HepG2 (cell line): Measurements from ENCODE around the gene CSNK2B. TPM values are rescaled to one million over a fixed set of nuclear protein-coding genes. Genes with fewer than 3 reads are reported as not detected.

ENCODE experiments used
- ATAC-seq: fragments of 200-7000 bp; cut with Tn5 transposase; 3 replicates; pipeline ENCODE4 v1.9.1; 2020; ENCODE audit warnings: mild to moderate bottlenecking, moderate library complexity
- BruUV-seq: library from RNA; stranded (reverse); fragments of 400-500 nt; replicated peaks from 2 replicates; lab custom pipeline; 2021; lab: Mats Ljungman, UMichigan
- CTCF ChIA-PET: fragments of 300-600 bp; formaldehyde crosslinking; extraction: SDS; loops from one replicate; lab custom pipeline; 2021; ENCODE audit warnings: low total read pairs, inconsistent platforms, low intra/inter-chr PET ratio; lab: Yijun Ruan, JAX
- POLR2A ChIA-PET: fragments of 350-600 bp; sonication (Branson Sonifier 250); formaldehyde crosslinking; loops from one replicate; lab custom pipeline; 2020; ENCODE audit warnings: antibody characterized with exemption, inconsistent platforms; lab: Yijun Ruan, JAX
- DNase-seq: peaks from one replicate; pipeline ENCODE4 v3.0.0-alpha.2; 2015; ENCODE audit warnings: low spot score
- FAIRE-seq: peaks from 3 replicates; lab custom pipeline; 2011; peaks lifted over from hg19 to GRCh38; lab: Jason Lieb, UNC
- H2AFZ ChIP-seq: one replicate; pipeline ENCODE4 v1.6.1; 2011; ENCODE audit warnings: low read length, inconsistent platforms
- H3K27ac ChIP-seq: fragments of 300-600 bp; 3 replicates; pipeline ENCODE4 v1.8.0; 2011; ENCODE audit warnings: mixed run types, mild to moderate bottlenecking, mixed read lengths, low read length, inconsistent platforms; ENCODE audit not compliant: insufficient read depth; ENCODE audit errors: extremely low read length
- H3K27me3 ChIP-seq, 2 experiments: fragments of 200-600 bp in 1 of 2; 2 replicates in 1 of 2; 3 replicates in 1 of 2; pipeline versions ENCODE4 v1.6.0 to v1.8.0; 2011; ENCODE audit warnings: low read length in 2 of 2, mild to moderate bottlenecking in 2 of 2, moderate library complexity in 2 of 2, inconsistent platforms in 1 of 2; ENCODE audit not compliant: insufficient read depth in 2 of 2, control insufficient read depth in 1 of 2
- H3K36me3 ChIP-seq, 2 experiments: fragments of 200-600 bp in 1 of 2; replicated peaks in 1 of 2; 2 replicates in 1 of 2; 3 replicates in 1 of 2; pipeline versions ENCODE4 v1.5.1 to v1.8.0; 2011; ENCODE audit warnings: low read length in 2 of 2, inconsistent platforms in 1 of 2; ENCODE audit not compliant: insufficient read depth in 2 of 2, control insufficient read depth in 1 of 2
- H3K4me1 ChIP-seq: 2 replicates; pipeline ENCODE4 v1.5.1; 2012; ENCODE audit warnings: low read length, inconsistent platforms; ENCODE audit not compliant: insufficient read depth
- H3K4me2 ChIP-seq: 2 replicates; pipeline ENCODE4 v1.6.0; 2011; ENCODE audit warnings: low read depth, low read length, inconsistent platforms
- H3K4me3 ChIP-seq, 3 experiments: fragments of 200-600 bp in 1 of 3; sonication (generic), shearing (Covaris generic) in 1 of 3; replicated peaks in 1 of 3; 2 replicates each; pipeline ENCODE4 v1.5.1; 2011 to 2016; ENCODE audit warnings: low read length in 3 of 3, inconsistent platforms in 2 of 3, low read depth in 2 of 3, mild to moderate bottlenecking in 2 of 3, control low read depth in 1 of 3, mixed read lengths in 1 of 3; ENCODE audit not compliant: insufficient read depth in 1 of 3
- H3K79me2 ChIP-seq: one replicate; pipeline ENCODE4 v1.6.1; 2011; ENCODE audit warnings: low read length, inconsistent platforms; ENCODE audit not compliant: insufficient read depth
- H3K9ac ChIP-seq: 2 replicates; pipeline ENCODE4 v1.6.0; 2011; ENCODE audit warnings: mild to moderate bottlenecking, low read depth, low read length, inconsistent platforms; ENCODE audit not compliant: insufficient read depth
- H3K9me3 ChIP-seq: 2 replicates; pipeline ENCODE4 v1.5.1; 2012; ENCODE audit warnings: mild to moderate bottlenecking, low read length
- H4K20me1 ChIP-seq: 2 replicates; pipeline ENCODE4 v1.6.0; 2011; ENCODE audit warnings: inconsistent platforms, mild to moderate bottlenecking, low read length, moderate library complexity; ENCODE audit not compliant: insufficient read depth
- CEBPB ChIP-seq: IDR thresholded peaks from 2 replicates; pipeline ENCODE4 v1.6.1; 2011; ENCODE audit warnings: low read depth, low read length, improper control_type of control experiment, borderline replicate concordance
- CEBPG ChIP-seq: IDR thresholded peaks from 2 replicates; pipeline ENCODE4 v1.6.1; 2016
- DBP ChIP-seq: sonication (generic); formaldehyde crosslinking; IDR thresholded peaks from 2 replicates; pipeline ENCODE4 v1.4.0; 2020; ENCODE audit warnings: missing genetic modification reagents; ENCODE audit errors: not compliant biosample characterization
- ETV6 ChIP-seq: sonication (generic); formaldehyde crosslinking; conservative IDR thresholded peaks from 2 replicates; pipeline ENCODE4 v1.4.0; 2020; ENCODE audit warnings: missing genetic modification reagents
- HNF1B ChIP-seq: sonication (generic); formaldehyde crosslinking; IDR thresholded peaks from 2 replicates; pipeline ENCODE4 v1.5.1; 2020; ENCODE audit warnings: mild to moderate bottlenecking, moderate library complexity, missing genetic modification reagents
- NCOA5 ChIP-seq: sonication (generic); formaldehyde crosslinking; IDR thresholded peaks from 2 replicates; pipeline ENCODE4 v1.4.0; 2020; ENCODE audit warnings: missing genetic modification reagents
- PATZ1 ChIP-seq: sonication (generic); formaldehyde crosslinking; IDR thresholded peaks from 2 replicates; pipeline ENCODE4 v1.4.0; 2020; ENCODE audit warnings: missing genetic modification reagents
- SP5 ChIP-seq: IDR thresholded peaks from 2 replicates; pipeline ENCODE4 v1.6.1; 2016; ENCODE audit warnings: low read depth, borderline replicate concordance
- SRSF9 ChIP-seq: fragments of 200-400 bp; formaldehyde crosslinking; IDR thresholded peaks from 2 replicates; pipeline ENCODE4 v1.6.1; 2018; ENCODE audit warnings: borderline replicate concordance, mild to moderate bottlenecking, low read depth, low read length; ENCODE audit not compliant: insufficient read depth, poor library complexity, severe bottlenecking
- ZBTB39 ChIP-seq: sonication (generic); formaldehyde crosslinking; IDR thresholded peaks from 2 replicates; pipeline ENCODE4 v1.5.0; 2020; ENCODE audit warnings: missing genetic modification reagents
- ZNF232 ChIP-seq: sonication (generic); formaldehyde crosslinking; IDR thresholded peaks from 2 replicates; pipeline ENCODE4 v1.4.0; 2020; ENCODE audit warnings: missing genetic modification reagents, borderline replicate concordance
- ZNF776 ChIP-seq: sonication (generic); formaldehyde crosslinking; IDR thresholded peaks from 2 replicates; pipeline ENCODE4 v1.4.0; 2020; ENCODE audit warnings: mild to moderate bottlenecking, missing genetic modification reagents
- ZNF790 ChIP-seq: sonication (generic); formaldehyde crosslinking; IDR thresholded peaks from 2 replicates; pipeline ENCODE4 v1.8.0; 2022; ENCODE audit warnings: missing genetic modification reagents, mild to moderate bottlenecking, borderline replicate concordance
- ZNF850 ChIP-seq: sonication (generic); formaldehyde crosslinking; conservative IDR thresholded peaks from 2 replicates; pipeline ENCODE4 v1.9.0; 2021; ENCODE audit warnings: mild to moderate bottlenecking, missing genetic modification reagents
- ZZZ3 ChIP-seq: sonication (generic); formaldehyde crosslinking; IDR thresholded peaks from 2 replicates; pipeline ENCODE4 v1.4.0; 2020; ENCODE audit warnings: missing genetic modification reagents, mild to moderate bottlenecking, borderline replicate concordance
- WGBS: methylation state at CpG from one replicate; pipeline ENCODE4 v1.1.6; 2017; ENCODE audit warnings: low lambda C conversion rate; 5-methylcytosine and 5-hydroxymethylcytosine counted together
- in situ Hi-C: cut with HindIII; loops from 2 replicates; pipeline ENCODE4 v1.10.0; 2017; ENCODE audit warnings: low pct_unique_long_range_greater_than_20kb; ENCODE audit not compliant: extremely low pct_ligation_motif_present
- intact Hi-C: fragments of 100-400 bp; cut with micrococcal nuclease; formaldehyde crosslinking; loops from one replicate; pipeline ENCODE4 v1.10.0; 2022; ENCODE audit not compliant: unreplicated experiment
- polyA plus RNA-seq, 8 experiments: library from polyadenylated mRNA; depleted of rRNA in 3 of 8; stranded (reverse) in 7 of 8; unstranded in 1 of 8; fragments of >200 nt; fragmentation: Illumina TruSeq in 4 of 8; extraction: Trizol in 4 of 8; gene quantifications; 2 replicates each; pipeline versions ENCODE4 v1.2.1 to v1.2.3, GENCODE V29; 2011 to 2016; ENCODE audit warnings: low read depth in 4 of 8, missing spikeins in 1 of 8, mixed read lengths in 1 of 8; ENCODE audit not compliant: insufficient read depth in 1 of 8
- total RNA-seq, 5 experiments: library from RNA; depleted of rRNA; stranded (reverse); fragments of >200 nt; fragmentation: Illumina TruSeq; extraction: Trizol; gene quantifications; 2 replicates each; pipeline ENCODE4 v1.2.3, GENCODE V29; 2016; ENCODE audit warnings: low read depth in 1 of 5

The CSNK2B gene
- total and polyA plus RNA-seq, 2 of the 13 experiments (the other 11 are each of a cell fraction or from before 2014, with no cell fraction given) = 111 to 296 TPM

GRCh38 chr6:31651602-31652191 is 14.2 kb upstream of the CSNK2B start:
- ChIA-PET POLR2A (interaction anchor here (0.6 to 8.0 kb wide), 34 partner anchors 8 to 1320 kb away, joined by 3 to 438 read pairs (median 6); partner anchors contain the start of genes ABHD16A, AIF1, ATP6V1G2 and C6orf47), CTCF (no interaction called here)
- FAIRE-seq = peak; percentile 15
- Histone ChIP-seq H3K9ac (peak overlapping the region; percentile 91), H3K27ac (peak overlapping the region; percentile 96), H3K4me3 (peak overlapping the region; percentile 73 to 88 (median 77)), H3K9me3 (no peaks in the 10 kb centered on the region), H3K4me2 (peak overlapping the region; percentile 100), H4K20me1 (no peaks in the 10 kb centered on the region), H3K79me2 (peaks cover 54% of the 10 kb centered on the region), H3K36me3 (peaks cover 18 to 40% of the 10 kb centered on the region in 2 experiments), H3K4me1 (peaks cover 56% of the 10 kb centered on the region), H2AFZ (no peak overlapping the region), H3K27me3 (no peaks in the 10 kb centered on the region; a peak in 2 of 5 replicates)
- DNase-seq = peak; percentile 89
- intact Hi-C loops (loop anchor here (1.0 to 10.0 kb wide), 3 partner anchors 9 to 107 kb away; partner anchors contain the start of genes ATP6V1G2, C6orf47, DDX39B and NFKBIL1), in situ Hi-C loops (no loop called here)
- WGBS = 11% methylated on average over 15 of the region's 29 CpGs
- ATAC-seq = peak; percentile 49
- TSS peak; percentile 61 for BruUV-seq
- TF ChIP-seq NCOA5 (CRISPR knock-in tag) (no peak), ZNF776 (CRISPR knock-in tag) (peak; percentile 1; the same call in 1 of the 2 replicates), ETV6 (CRISPR knock-in tag) (no peak), PATZ1 (peak; percentile 18; the same call in 1 of the 2 replicates), DBP (CRISPR knock-in tag) (no peak), ZNF790 (CRISPR knock-in tag) (0 out of 2 replicates have a peak, but pooled peaks have one; percentile 62), SRSF9 (no peak), CEBPB (peak; percentile 29; the same call in 1 of the 2 replicates), SP5 (CRISPR knock-in tag) (peak; percentile 76; the same call in 1 of the 2 replicates), ZNF850 (CRISPR knock-in tag) (no peak), CEBPG (CRISPR knock-in tag) (peak; percentile 8; the same call in 1 of the 2 replicates), ZBTB39 (CRISPR knock-in tag) (peak; percentile 65; the same call in 1 of the 2 replicates), HNF1B (CRISPR knock-in tag) (peak; percentile 13; the same call in 1 of the 2 replicates), ZZZ3 (CRISPR knock-in tag) (no peak), ZNF232 (CRISPR knock-in tag) (0 out of 2 replicates have a peak, but pooled peaks have one; percentile 17)
